ENCODE data around the gene THEM4. TPM values are rescaled to one million over a fixed set of nuclear protein-coding genes. Genes with fewer than 3 reads are reported as not detected.
A peak's percentile ranks its signal among the peaks of the same experiment; 100 is the strongest.
"Not testable (repeated sequence)": the region's sequence is repeated elsewhere in the genome, so short reads cannot be mapped to it uniquely, and the experiment has no call there.

Gene THEM4
- total RNA-seq, 2 experiments from 2014 or later: 24.0 to 24.5 TPM

GRCh38 chr1:151882466-151882865 is 26.8 kb downstream of the THEM4 start:
- Mint-ChIP-seq H3K9me3 (no peaks in the 10 kb centered on the region), H3K36me3 (ENCODE audit: low read depth) (peaks cover 60% of the 10 kb centered on the region), H3K27me3 (no peaks in the 10 kb centered on the region), H3K4me3 (no peak overlapping the region), H3K27ac (no peak overlapping the region), H3K4me1 (ENCODE audit: low read depth) (peaks cover 7% of the 10 kb centered on the region)
- CTCF ChIA-PET: interaction anchor here (0.6 kb wide), 1 partner anchor 120 kb away, joined by 3 read pairs; no protein-coding TSS in a partner anchor
- Histone ChIP-seq H3K36me3 (ENCODE audit: insufficient read depth, low read length) (peaks cover 30% of the 10 kb centered on the region), H3K4me1 (ENCODE audit: insufficient read depth, low read length) (no peaks in the 10 kb centered on the region), H3K4me3 (ENCODE audit: low read length) (no peak overlapping the region), H3K9me3 (ENCODE audit: control insufficient read depth in 1 of 2, insufficient read depth in 1 of 2, low read length in 2 of 2) (no peaks in the 10 kb centered on the region), H3K27me3 (ENCODE audit: control insufficient read depth in 1 of 2, insufficient read depth in 2 of 2, low read length in 2 of 2) (no peaks in the 10 kb centered on the region), H3K27ac (ENCODE audit: low read depth in 1 of 2, low read length in 2 of 2) (no peak overlapping the region)
- TF ChIP-seq CTCF (IDR thresholded peaks at IDR 0.05): no peak
- no peak for DNase-seq
- POLR2A ChIA-PET: interaction anchor here (1.2 to 2.0 kb wide), 3 partner anchors 11 to 23 kb away, joined by 4 to 5 read pairs (median 4); no protein-coding TSS in a partner anchor
- intact Hi-C loops (cut with DNase I, micrococcal nuclease): loop anchor here in 1 of 2 experiments (5.0 kb wide), 1 partner anchor 35 kb away; no protein-coding TSS in a partner anchor
- ATAC-seq (ENCODE audit: poor library complexity): no peak

- no peaks in the 10 kb centered on the region for H3K9me3 Mint-ChIP-seq
- POLR2A ChIA-PET: interaction anchor here (0.7 to 2.0 kb wide), 5 partner anchors 10 to 115 kb away, joined by 3 to 5 read pairs (median 4); no protein-coding TSS in a partner anchor
Observed at GRCh38 chr1:151881479-151881878, 27.8 kb downstream of the THEM4 start.

GRCh38 chr1:151875419-151876097 is 33.8 kb downstream of the THEM4 start:
- no peak overlapping the region for H3K4me3 Mint-ChIP-seq

More at GRCh38 chr1:151881479-151881878, 27.8 kb downstream of the THEM4 start:
- H3K36me3 ChIP-seq (ENCODE audit: insufficient read depth, low read length): peaks cover 30% of the 10 kb centered on the region
- H3K27ac Mint-ChIP-seq: no peak overlapping the region
- no peak for TF ChIP-seq CTCF (IDR thresholded peaks at IDR 0.05)
- ATAC-seq (ENCODE audit: poor library complexity) (no peak), DNase-seq (no peak)
- CTCF ChIA-PET: interaction anchor here (0.9 to 1.6 kb wide), 3 partner anchors 115 to 153 kb away, joined by 3 to 4 read pairs (median 4); no protein-coding TSS in a partner anchor
- intact Hi-C loops (cut with DNase I, micrococcal nuclease): loop anchor here in 1 of 2 experiments (5.0 kb wide), 1 partner anchor 36 kb away; no protein-coding TSS in a partner anchor
- no peaks in the 10 kb centered on the region for H3K9me3 ChIP-seq (ENCODE audit: control insufficient read depth in 1 of 2, insufficient read depth in 1 of 2, low read length in 2 of 2)
- H3K27me3 ChIP-seq (ENCODE audit: control insufficient read depth in 1 of 2, insufficient read depth in 2 of 2, low read length in 2 of 2): no peaks in the 10 kb centered on the region
- no peak overlapping the region for H3K4me3 Mint-ChIP-seq
- H3K36me3 Mint-ChIP-seq (ENCODE audit: low read depth): peaks cover 60% of the 10 kb centered on the region
- H3K4me3 ChIP-seq (ENCODE audit: low read length): no peak overlapping the region
- H3K27me3 Mint-ChIP-seq: no peaks in the 10 kb centered on the region
- no peaks in the 10 kb centered on the region for H3K4me1 ChIP-seq (ENCODE audit: insufficient read depth, low read length)
- H3K27ac ChIP-seq (ENCODE audit: low read depth in 1 of 2, low read length in 2 of 2): no peak overlapping the region
- peaks cover 7% of the 10 kb centered on the region for H3K4me1 Mint-ChIP-seq (ENCODE audit: low read depth)

GRCh38 chr1:151872776-151873175 is 36.5 kb downstream of the THEM4 start:
- H3K27me3 Mint-ChIP-seq; H3K9me3 ChIP-seq (ENCODE audit: control insufficient read depth in 1 of 2, insufficient read depth in 1 of 2, low read length in 2 of 2); H3K9me3 Mint-ChIP-seq; POLR2A ChIA-PET; H3K27me3 ChIP-seq (ENCODE audit: control insufficient read depth in 1 of 2, insufficient read depth in 2 of 2, low read length in 2 of 2); H3K27ac Mint-ChIP-seq; H3K4me3 ChIP-seq (ENCODE audit: low read length); DNase-seq; H3K4me3 Mint-ChIP-seq; CTCF ChIA-PET; ATAC-seq (ENCODE audit: poor library complexity); intact Hi-C loops (cut with DNase I, micrococcal nuclease); H3K27ac ChIP-seq (ENCODE audit: low read depth in 1 of 2, low read length in 2 of 2); H3K4me1 ChIP-seq (ENCODE audit: insufficient read depth, low read length): not testable (repeated sequence)
- H3K36me3 Mint-ChIP-seq (ENCODE audit: low read depth): peaks cover 47% of the 10 kb centered on the region
- peaks cover 27% of the 10 kb centered on the region for H3K4me1 Mint-ChIP-seq (ENCODE audit: low read depth)
- peaks cover 36% of the 10 kb centered on the region for H3K36me3 ChIP-seq (ENCODE audit: insufficient read depth, low read length)

More at GRCh38 chr1:151875419-151876097, 33.8 kb downstream of the THEM4 start:
- ChIA-PET CTCF (no interaction called here), POLR2A (interaction anchor here (0.6 kb wide), 2 partner anchors 9 to 24 kb away, joined by 3 read pairs; no protein-coding TSS in a partner anchor)
- no peaks in the 10 kb centered on the region for H3K27me3 ChIP-seq (ENCODE audit: control insufficient read depth in 1 of 2, insufficient read depth in 2 of 2, low read length in 2 of 2)
- TF ChIP-seq CTCF (IDR thresholded peaks at IDR 0.05): no peak
- H3K27ac ChIP-seq (ENCODE audit: low read depth in 1 of 2, low read length in 2 of 2): no peak overlapping the region
- no peak for ATAC-seq (ENCODE audit: poor library complexity)
- Mint-ChIP-seq H3K36me3 (ENCODE audit: low read depth) (peaks cover 59% of the 10 kb centered on the region), H3K27ac (peak overlapping the region; percentile 40), H3K9me3 (no peaks in the 10 kb centered on the region), H3K27me3 (no peaks in the 10 kb centered on the region), H3K4me1 (ENCODE audit: low read depth) (peaks cover 23% of the 10 kb centered on the region)
- peaks cover 44% of the 10 kb centered on the region for H3K36me3 ChIP-seq (ENCODE audit: insufficient read depth, low read length)
- no peak overlapping the region for H3K4me3 ChIP-seq (ENCODE audit: low read length)
- DNase-seq: no peak
- intact Hi-C loops (cut with DNase I, micrococcal nuclease): no loop called here
- H3K9me3 ChIP-seq (ENCODE audit: control insufficient read depth in 1 of 2, insufficient read depth in 1 of 2, low read length in 2 of 2): no peaks in the 10 kb centered on the region
- H3K4me1 ChIP-seq (ENCODE audit: insufficient read depth, low read length): no peaks in the 10 kb centered on the region
